Colonic mucosa (tissue), 4 donors: Measurements from ENCODE around the gene ZSCAN26. TPM values are rescaled to one million over a fixed set of nuclear protein-coding genes. Genes with fewer than 3 reads are reported as not detected.

Experiments
- DNase-seq: peaks from one replicate; pipeline ENCODE4 v3.0.0-alpha.2; 2020
- H3K27ac ChIP-seq: fragments of 200-600 bp; one replicate; pipeline ENCODE4 v1.8.0; 2021
- H3K27me3 ChIP-seq: fragments of 200-600 bp; one replicate; pipeline ENCODE4 v1.8.0; 2021
- H3K36me3 ChIP-seq: fragments of 200-600 bp; one replicate; pipeline ENCODE4 v1.8.0; 2021
- H3K4me1 ChIP-seq: fragments of 200-600 bp; one replicate; pipeline ENCODE4 v1.8.0; 2021; ENCODE audit warnings: mild to moderate bottlenecking
- H3K4me3 ChIP-seq: fragments of 200-600 bp; one replicate; pipeline ENCODE4 v1.8.0; 2021
- H3K9ac ChIP-seq, 2 donors: one replicate each; pipeline ENCODE4 v1.7.0; 2013; ENCODE audit warnings: control low read depth in 2 of 2, low read depth in 2 of 2, low read length in 2 of 2
- H3K9me3 ChIP-seq: fragments of 200-600 bp; one replicate; pipeline ENCODE4 v1.8.0; 2021
- intact Hi-C: fragments of 100-400 bp; cut with DNase I; formaldehyde crosslinking; loops from one replicate; pipeline ENCODE4 v1.14.1; 2022
- total RNA-seq, 2 donors: library from RNA; stranded (reverse); fragmentation: NEBNext Ultra II Directional in 1 of 2; extraction: Animal tissue kit (Norgen Biotek cat#: 25700) in 1 of 2; gene quantifications; one replicate each; pipeline ENCODE4 v1.2.1, GENCODE V29; 2021
- TF ChIP-seq, protein P1 (sequence below): fragments of 200-600 bp; IDR thresholded peaks from one replicate; pipeline ENCODE4 v1.8.0; 2022; ENCODE audit warnings: antibody characterized with exemption, mild to moderate bottlenecking
- donor health status: healthy.
- donor health status: DM: no; HTN: no; CAD: no.
- donor health status: DM: no; HTN: no; CAD: no.

Gene ZSCAN26
- total RNA-seq, 2 donors from 2014 or later = 4.2 to 7.8 TPM

- Histone ChIP-seq H3K9me3 (no peaks in the 10 kb centered on the region), H3K36me3 (no peaks in the 10 kb centered on the region), H3K27ac (no peak overlapping the region), H3K4me1 (no peaks in the 10 kb centered on the region), H3K27me3 (no peaks in the 10 kb centered on the region), H3K9ac (no peak overlapping the region), H3K4me3 (no peak overlapping the region)
- DNase-seq = no peak
- TF ChIP-seq, protein P1, sequence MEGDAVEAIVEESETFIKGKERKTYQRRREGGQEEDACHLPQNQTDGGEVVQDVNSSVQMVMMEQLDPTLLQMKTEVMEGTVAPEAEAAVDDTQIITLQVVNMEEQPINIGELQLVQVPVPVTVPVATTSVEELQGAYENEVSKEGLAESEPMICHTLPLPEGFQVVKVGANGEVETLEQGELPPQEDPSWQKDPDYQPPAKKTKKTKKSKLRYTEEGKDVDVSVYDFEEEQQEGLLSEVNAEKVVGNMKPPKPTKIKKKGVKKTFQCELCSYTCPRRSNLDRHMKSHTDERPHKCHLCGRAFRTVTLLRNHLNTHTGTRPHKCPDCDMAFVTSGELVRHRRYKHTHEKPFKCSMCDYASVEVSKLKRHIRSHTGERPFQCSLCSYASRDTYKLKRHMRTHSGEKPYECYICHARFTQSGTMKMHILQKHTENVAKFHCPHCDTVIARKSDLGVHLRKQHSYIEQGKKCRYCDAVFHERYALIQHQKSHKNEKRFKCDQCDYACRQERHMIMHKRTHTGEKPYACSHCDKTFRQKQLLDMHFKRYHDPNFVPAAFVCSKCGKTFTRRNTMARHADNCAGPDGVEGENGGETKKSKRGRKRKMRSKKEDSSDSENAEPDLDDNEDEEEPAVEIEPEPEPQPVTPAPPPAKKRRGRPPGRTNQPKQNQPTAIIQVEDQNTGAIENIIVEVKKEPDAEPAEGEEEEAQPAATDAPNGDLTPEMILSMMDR = no peak
- intact Hi-C loops = no loop called here
These were observed 27.3 kb upstream of the ZSCAN26 start for GRCh38 chr6:28239636-28240035.

DNA sequence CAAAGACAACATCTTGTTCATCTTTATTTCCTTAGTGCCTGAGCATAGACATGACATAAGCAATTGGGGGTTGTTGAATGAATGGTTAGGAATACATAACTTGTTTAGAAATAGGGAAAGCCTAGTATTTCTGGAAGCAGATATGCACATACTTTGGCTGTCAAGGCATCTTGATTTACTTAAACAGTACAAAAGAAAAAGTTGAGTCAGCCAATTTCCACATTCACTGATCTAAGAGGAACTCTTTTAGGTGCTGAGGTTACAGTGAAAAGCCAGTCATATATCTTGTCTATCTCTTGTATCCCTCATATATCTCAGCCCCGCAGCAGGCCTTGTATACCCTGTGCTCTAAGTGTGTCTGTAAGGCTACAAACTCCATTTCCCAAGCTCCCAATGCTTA lies 26.5 kb upstream of the ZSCAN26 start:
- Histone ChIP-seq H3K27ac (no peak overlapping the region), H3K4me3 (no peak overlapping the region), H3K9ac (no peak overlapping the region), H3K9me3 (no peaks in the 10 kb centered on the region), H3K4me1 (no peaks in the 10 kb centered on the region), H3K36me3 (no peaks in the 10 kb centered on the region), H3K27me3 (no peaks in the 10 kb centered on the region)
- no peak for DNase-seq
- TF ChIP-seq, protein P1 = no peak
- intact Hi-C loops = no loop called here

GRCh38 chr6:28243946-28244345 lies 23.0 kb upstream of the ZSCAN26 start:
- TF ChIP-seq, protein P1 = no peak
- intact Hi-C loops = no loop called here
- H3K36me3 ChIP-seq = no peaks in the 10 kb centered on the region

GRCh38 chr6:28245206-28245941 lies 21.6 kb upstream of the ZSCAN26 start:
- H3K9ac ChIP-seq = no peak overlapping the region
- H3K4me3 ChIP-seq = no peak overlapping the region
- intact Hi-C loops = no loop called here
- no peak for DNase-seq
- no peak overlapping the region for H3K27ac ChIP-seq
- H3K4me1 ChIP-seq = no peaks in the 10 kb centered on the region
- H3K36me3 ChIP-seq = no peaks in the 10 kb centered on the region
- H3K9me3 ChIP-seq = no peaks in the 10 kb centered on the region
- H3K27me3 ChIP-seq = no peaks in the 10 kb centered on the region
- TF ChIP-seq, protein P1 = no peak

More at GRCh38 chr6:28243946-28244345, 23.0 kb upstream of the ZSCAN26 start:
- Histone ChIP-seq H3K9me3 (no peaks in the 10 kb centered on the region), H3K27ac (no peak overlapping the region), H3K27me3 (no peaks in the 10 kb centered on the region), H3K4me1 (no peaks in the 10 kb centered on the region), H3K4me3 (no peak overlapping the region), H3K9ac (no peak overlapping the region)
- DNase-seq = no peak

- Histone ChIP-seq H3K36me3 (no peaks in the 10 kb centered on the region), H3K27me3 (no peaks in the 10 kb centered on the region), H3K4me1 (peaks cover 6% of the 10 kb centered on the region), H3K9ac (no peak overlapping the region), H3K4me3 (no peak overlapping the region), H3K27ac (no peak overlapping the region), H3K9me3 (no peaks in the 10 kb centered on the region)
- no peak for DNase-seq
- TF ChIP-seq, protein P1 = no peak
- intact Hi-C loops = no loop called here
These were observed 18.0 kb upstream of the ZSCAN26 start for GRCh38 chr6:28248916-28249315.
